HG03103 (cell line): Measurements from ENCODE around the gene TNFSF18.
"Not testable (repeated sequence)": the region's sequence is repeated elsewhere in the genome, so short reads cannot be mapped to it uniquely, and the experiment has no call there.

Source experiments
- ATAC-seq: cut with Tn5 transposase; IDR thresholded peaks from one replicate; pipeline ENCODE4 v1.9.1; 2021; ENCODE audit warnings: low read depth; ENCODE audit not compliant: unreplicated experiment

The TNFSF18 gene, protein sequence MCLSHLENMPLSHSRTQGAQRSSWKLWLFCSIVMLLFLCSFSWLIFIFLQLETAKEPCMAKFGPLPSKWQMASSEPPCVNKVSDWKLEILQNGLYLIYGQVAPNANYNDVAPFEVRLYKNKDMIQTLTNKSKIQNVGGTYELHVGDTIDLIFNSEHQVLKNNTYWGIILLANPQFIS

DNA sequence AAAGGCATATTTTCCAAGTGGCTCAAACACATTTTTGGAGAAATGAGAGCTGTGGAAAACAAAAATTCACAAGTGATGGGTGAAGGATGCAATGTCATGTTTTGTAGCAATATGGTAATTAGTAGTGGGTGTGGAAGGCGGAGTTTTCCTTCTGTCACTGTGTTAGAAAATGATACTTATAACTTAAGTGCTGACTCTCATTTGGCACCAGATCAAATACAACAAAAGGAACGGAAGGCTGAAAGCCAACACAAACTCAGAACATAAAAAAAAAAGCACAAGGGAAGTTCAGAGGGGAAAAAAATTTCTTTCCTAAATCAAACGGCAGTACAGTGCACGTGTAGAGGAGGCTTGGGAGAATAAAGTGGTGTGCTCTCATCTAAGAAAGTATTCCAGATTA is at the start of gene TNFSF18:
TSS of gene TNFSF18 (minus strand) at position 77 of the 400 bp plus-strand sequence. CDS start at position 32, 45 bp downstream.
- ATAC-seq = no peak

DNA sequence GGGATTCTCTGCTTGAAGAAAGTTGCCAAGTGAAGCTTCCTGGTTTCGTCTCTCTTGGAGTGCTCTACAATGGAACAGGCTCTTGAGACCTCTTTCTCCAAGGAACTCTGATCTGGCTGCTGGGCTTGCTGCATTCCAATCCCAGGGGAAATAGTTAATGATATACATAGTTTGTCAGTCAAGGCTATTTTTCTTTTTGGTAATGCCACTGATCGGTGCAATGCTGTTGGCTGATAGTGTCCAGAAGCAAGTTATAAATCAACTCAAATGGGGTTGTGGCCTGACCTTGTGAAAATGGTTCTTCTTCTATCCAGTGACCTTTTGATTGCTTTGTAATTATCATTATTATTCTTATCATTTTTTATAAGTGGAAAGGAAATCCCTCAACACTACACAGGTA is 48.4 kb upstream of the TNFSF18 start:
- ATAC-seq = no peak

DNA sequence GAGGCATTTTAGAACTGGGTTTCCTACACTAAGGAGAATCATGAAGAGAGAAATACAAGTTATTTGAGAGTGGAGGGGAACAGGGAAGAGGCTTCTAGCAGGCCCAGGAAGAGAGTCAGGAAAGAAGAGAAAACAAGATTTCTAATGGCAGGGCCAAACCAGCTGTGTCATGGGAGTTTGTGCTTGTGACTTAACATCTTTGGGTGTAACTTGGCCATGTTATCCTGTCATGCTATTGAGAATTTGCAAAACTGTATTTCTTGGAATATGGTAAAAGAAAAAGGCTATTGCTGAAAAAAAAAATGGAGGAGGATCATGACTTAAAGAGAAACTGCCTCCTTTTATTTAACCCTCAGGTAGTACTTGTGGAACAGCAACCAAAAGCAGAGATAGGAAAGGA is 47.4 kb upstream of the TNFSF18 start:
- no peak for ATAC-seq

DNA sequence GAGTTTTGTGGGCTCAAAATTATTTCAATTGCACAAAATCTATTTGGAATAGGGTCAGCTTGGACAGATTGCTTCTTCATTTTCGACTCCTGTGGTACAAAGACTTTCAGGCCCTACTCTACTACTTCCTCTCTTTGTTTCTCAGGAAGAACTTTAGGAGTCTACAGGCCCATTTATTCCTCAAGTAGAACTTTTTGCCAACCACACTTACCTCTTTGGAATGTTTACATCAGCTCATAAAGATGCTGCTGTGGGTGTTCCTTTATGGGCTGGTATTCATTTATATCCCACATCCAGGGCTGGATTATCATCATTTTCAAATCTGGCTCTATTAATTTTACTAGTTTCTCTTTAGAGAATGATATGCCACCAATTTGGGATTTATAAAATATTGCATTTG is 46.3 kb upstream of the TNFSF18 start:
- ATAC-seq = no peak

DNA sequence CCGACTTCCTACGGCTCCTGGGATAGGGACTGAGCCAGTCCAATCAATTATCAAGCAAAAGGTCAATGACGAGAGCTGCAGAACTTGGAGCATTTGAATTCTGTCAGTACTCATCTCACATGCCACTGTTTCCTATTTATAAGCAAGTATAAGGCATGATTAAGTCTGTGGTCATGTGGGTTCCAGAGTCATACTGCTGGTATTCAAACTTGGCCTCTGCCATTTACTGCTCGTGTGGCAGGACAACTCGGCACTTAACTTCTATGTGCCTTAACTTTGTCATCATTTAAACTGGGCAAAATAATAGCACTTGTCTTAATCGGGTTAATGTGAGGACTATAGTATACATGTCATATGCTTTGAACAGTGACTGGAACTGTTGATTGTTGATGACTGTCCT is 44.9 kb upstream of the TNFSF18 start:
- ATAC-seq = no peak

DNA sequence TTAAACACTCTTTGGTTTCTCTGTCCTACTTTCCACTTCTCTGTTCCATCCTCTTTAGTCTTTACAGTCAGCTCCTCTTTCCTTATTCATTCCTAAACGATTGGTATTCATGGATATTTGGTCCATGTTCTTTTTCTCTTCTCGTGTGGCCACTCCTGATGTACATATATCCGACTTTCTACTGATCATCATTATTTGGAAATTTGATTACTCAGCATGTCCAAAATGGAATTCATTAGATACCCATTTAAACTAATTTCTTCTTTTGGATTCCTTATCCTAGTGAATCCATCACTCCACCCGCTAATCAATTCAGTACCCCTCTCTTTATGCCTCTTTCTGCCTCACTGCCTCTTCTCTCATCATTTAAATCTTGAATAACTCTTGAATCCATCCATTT is 43.8 kb upstream of the TNFSF18 start:
- no peak for ATAC-seq

DNA sequence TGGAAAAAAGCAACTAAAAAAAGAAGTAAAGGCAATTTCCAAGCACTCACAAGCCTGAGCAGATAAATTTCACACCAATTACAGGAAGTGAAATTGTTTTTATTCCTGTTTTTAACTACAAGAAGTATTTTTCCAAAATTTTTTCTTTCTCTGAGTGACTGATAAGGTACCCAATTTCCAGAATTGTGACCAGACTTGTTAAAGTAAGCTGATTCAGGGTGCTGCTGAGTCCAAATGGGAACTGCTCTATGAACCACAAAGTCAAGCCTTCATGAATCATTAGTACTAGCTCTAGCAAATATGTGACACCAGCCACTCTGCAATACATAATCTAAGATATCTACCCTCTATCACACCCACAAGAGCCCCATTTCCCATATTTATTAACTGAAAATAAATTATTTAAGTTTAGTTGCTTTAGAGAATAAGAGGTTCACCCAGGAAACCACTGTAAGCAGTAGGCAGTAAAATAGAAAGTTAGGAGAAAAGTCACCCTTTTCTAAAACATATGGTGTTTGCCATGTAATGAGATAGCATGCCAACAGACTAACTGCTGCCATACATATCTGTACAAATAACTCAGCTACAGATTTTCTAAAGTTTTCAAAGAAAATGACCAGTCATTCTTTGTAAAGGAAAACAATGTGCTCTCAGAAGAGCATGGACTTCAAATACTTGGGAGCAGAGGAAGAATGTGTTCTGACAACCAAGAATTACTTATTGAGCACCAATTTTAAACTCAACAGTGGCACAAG is 43.1 kb upstream of the TNFSF18 start:
- ATAC-seq = no peak

DNA sequence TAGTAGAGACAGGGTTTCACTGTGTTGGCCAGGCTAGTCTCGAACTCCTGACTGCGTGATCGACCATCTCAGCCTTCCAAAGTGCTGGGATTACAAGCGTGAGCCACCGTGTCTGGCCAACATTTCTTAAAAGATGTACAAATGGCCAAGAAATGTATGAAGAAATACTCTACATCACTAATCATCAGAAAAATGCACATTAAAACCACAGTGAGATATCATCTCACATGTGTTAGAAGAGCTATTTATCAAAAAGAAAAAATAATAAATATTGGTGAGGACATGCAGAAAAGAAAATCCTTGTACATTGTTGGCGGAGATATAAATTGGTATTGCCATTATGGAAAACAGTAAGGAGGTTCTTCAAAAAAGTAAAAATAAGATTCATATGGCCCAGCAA is 33.6 kb upstream of the TNFSF18 start:
- ATAC-seq = no peak

DNA sequence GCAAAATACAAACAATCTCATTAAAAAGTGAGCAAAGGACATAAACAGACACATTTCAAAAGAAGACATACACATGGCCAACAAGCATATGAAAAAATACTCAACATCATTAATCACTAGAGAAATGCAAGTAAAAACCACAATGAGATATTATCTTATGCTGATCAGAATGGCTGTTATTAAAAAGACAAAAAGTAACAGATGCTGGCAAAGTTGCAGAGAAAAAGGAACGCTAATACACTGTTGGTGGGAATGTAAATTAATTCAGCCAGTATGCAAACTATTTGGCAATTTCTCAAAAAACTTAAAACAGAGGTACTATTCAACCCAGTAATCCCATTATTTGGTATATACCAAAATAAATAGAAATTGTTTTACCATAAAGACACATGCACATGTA is 32.2 kb upstream of the TNFSF18 start:
- no peak for ATAC-seq

DNA sequence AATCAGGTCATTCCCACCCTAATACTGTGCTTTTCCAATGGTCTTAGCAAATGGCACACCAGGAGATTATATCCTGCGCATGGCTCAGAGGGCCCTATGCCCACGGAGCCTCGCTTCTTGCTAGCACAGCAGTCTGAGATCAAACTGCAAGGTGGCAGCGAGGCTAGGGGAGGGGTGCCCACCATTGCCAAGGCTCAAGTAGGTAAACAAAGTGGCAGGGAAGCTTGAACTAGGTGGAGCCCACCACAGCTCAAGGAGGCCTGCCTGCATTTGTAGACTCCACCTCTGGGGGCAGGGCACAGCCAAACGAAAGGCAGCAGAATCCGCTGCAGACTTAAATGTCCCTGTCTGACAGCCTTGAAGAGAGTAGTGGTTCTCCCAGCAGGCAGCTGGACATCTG is 23.5 kb upstream of the TNFSF18 start:
- not testable (repeated sequence) for ATAC-seq

DNA sequence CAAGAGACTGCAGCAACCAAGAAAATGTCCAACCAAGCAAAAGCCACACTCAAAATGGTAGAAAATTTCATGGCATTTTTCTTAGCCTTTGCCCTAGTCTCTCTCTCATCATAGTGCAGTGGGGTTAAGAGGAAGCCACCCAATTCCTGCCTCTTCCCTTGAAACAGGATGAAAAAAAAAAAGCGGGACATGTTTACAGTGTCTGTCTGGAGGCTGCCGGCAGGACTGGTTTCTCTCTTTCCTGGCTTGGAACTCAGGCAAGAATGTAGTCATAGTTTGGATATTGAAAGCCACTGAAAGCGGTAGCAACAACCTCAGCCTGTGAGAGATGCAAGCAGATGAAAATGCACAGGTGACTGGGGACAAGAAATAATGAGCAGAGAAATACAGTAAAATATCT is 13.3 kb upstream of the TNFSF18 start:
- ATAC-seq = no peak

DNA sequence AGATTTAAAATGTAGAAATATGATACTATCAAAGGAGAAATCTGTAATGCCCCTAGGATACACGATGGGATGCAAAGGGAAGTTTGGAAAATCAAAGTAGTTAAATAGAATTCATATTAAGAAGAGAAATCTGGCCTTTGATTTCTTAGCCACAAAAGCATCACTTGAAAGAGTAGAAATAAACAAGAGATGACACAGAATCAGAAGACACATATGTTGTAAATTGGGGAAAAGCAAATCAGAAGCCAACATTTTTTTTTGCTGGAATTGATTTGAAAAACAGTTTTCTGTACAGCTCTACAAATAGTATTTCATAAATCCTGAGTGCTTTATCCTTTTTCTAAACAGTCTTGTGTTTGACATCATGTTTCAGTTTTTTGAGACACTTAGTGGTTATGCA is 12.4 kb upstream of the TNFSF18 start:
- ATAC-seq = no peak

DNA sequence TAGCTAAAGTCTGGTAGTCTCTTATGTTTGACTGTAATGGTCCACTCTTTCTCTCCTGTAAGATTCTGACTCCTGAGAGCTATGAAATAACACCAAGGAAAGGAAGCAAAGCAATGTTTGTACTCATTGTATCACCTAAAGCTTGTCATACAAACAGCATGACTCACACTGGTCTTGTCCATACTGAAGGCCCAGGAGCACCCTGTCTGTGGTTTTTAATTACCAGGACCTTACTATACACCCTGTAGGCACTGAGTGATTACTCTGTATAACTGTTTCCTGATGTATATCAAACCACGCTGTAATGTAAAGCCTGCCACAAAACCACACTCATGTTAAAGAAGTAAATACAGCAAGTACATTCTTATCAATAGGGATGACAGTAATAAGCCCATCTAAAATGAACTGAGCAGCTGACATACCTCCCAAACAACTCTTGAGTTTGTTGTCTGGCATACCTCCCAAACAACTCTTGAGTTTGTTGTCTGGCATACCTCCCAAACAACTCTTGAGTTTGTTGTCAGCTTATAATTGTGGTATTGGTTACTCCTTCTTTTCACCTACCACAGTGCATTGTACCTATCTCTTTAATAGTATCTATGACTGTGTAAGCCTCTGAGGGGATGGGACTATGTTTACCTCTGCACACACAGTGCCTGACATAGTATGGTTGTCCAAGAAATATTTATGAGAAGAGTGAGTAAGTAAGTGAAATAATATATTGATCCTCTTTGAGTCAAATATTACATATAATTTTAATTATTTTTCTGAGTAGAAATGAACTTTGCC is 11.6 kb upstream of the TNFSF18 start:
- ATAC-seq = no peak

DNA sequence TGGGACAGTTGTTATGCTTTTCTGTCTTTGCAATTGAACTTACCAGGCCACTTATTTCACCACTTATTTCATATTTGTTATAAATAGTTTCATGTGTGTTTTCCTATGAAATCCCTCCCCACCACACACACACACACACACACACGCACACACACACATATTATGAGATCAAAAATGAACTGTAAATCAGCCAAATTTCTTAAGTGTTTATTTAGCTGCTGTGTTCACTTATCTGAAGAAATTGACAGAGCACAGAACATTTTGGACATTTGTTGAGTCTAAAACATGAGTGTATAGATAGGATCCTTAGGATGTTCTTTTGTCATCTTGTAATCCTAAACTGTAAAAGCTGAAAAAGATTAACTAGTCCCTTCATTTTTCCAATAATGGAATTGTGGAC is 7.8 kb upstream of the TNFSF18 start:
- ATAC-seq = no peak

DNA sequence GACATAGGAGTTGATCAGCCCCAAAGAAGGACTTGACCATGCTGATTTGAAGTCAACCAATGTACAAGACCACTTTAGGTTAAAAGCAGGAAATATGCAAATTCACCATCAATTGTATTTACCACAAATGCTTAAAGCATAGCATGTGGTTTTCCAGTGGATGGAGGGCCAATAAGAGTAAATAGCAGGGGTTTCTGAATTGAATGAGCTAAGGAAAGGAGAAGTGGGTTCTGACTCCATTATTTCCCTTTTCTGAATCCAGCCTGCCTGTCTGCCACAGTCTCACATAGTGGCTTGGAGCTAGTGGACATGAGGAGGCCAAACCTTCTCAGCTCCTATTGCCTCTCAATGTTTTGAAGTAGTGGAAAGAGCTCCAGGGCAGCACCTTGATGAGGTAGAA is 7.2 kb upstream of the TNFSF18 start:
- no peak for ATAC-seq

DNA sequence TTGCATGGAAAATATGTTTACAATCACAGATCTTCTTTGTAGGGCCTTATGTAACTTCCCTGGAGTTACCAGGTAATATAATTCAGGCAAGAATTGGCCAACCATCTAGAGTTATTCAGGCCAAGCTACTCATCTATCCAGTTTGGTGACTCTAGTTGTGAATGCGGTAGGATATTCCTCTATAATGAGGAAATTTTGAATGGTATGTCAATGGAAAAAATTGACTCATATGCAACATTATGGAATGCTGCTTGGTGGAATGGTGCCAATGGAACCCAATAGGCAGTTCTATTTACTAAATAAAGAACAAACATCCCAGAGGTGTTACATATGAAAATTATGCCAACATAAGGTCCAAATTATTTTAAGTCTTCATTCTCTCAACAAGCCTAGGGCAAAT is 5.6 kb upstream of the TNFSF18 start:
- ATAC-seq = no peak

DNA sequence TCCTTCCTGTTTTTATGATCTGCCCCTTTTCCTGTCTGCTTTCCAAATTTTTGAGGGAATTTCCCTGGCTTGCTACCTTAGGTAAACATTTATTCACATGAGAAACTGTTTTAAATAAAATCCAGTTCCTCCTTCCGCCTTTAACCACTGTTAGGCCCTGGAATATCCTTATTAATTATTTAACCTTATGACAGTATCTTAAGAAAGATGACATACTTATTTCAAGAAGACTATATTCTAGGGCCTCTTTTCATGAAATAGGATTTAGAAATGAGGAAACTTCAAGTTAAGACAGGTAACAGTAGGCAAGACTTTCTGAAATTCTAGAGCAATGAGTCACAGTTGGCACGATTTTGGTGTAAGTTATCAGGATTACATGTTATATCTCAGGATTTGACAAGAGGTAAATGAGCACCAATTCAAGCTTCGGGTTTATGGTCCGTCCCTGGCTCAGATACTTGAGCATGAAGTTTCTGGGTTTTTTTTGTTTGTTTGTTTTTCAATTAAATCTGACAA is 2.0 kb upstream of the TNFSF18 start:
- no peak for ATAC-seq

DNA sequence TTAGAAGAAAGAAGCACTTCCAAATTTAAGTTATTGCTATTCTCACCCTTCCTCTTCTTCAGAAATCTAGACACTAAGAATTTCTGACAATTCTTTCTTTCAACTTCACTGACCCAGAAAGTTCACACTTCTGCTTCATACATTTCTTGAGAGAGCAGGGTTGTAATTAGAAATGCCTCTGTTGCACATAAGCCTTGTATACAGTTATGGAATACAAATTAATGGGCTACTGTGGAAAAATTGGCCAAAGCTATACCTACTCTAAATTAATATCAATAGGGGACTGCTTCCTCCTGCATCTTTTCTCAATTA is 1.5 kb downstream of the TNFSF18 start:
- ATAC-seq = no peak

DNA sequence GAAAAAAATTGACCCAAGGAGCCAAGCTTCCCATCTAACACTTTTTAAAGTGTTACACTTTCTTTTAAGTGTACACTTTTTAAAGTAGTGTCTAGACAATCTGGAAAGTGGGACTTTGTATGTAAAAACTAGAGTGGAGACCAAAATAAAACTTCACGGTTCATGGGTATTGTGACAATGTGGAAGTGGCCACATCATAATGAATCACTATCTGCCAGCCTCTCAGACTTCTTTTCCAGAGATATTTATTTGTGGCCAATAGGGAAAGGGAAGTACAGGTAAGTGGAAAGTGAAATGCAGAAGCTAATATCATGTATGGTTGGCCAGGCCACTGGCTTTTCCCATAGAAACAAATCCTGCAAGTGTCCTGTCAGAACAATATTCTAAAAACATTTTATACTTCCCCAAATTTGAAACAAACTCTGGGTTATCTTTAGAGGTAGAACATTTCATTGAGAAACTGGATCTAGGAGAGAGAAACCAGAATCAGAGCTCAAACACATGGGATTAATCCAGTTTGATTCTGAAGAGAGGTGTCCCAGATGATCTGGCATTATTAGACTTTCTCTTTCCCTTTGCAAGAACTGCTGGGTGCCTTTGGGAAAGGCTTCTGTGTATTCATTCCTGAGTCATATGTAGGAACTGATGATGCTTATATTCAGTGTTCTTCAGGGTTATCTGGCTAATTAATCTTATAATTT is 2.0 kb downstream of the TNFSF18 start:
- no peak for ATAC-seq

DNA sequence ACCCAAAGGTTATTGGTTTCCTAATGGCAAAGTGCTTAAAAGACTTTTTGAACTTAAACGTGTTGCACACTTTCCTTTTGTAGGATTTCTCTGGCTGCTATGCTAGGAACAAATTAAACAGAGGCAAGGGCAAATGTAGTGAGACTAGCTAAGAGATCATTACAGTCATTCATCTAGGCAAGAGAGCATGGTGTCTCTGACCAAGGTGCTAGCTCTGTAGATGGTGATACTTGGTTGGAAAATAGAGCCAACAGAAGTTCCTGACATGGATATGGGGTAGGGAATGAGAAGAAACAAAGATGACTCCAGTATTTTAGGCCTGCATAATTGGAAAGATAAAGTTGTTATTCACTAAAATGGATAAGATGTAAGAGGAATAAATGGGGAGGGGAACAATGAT is 6.1 kb downstream of the TNFSF18 start:
- ATAC-seq = no peak

DNA sequence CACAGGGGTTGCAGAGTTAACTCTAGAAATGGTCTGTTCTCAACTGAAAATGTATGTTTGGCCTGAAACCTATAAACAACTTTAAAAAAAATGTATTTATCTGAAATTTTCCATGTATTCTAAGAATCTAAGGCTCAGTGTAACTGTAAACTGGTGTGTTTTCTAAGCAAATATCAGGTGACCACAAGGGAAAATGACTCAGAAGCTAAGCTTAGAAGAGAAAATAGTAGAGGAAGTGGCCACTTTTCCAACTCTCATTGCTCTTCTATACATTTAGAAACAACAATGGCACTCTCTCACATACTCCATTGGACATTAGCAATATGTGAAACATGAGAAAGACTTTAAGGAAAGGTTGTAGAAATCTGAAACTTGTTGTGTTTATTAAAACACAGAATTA is 7.5 kb downstream of the TNFSF18 start:
- no peak for ATAC-seq
